Fibroblast of the aortic adventitia (primary cell): ENCODE results near the gene LGR5. TPM values are rescaled to one million over a fixed set of nuclear protein-coding genes. Genes with fewer than 3 reads are reported as not detected.
"Not testable (repeated sequence)": the region's sequence is repeated elsewhere in the genome, so short reads cannot be mapped to it uniquely, and the experiment has no call there.

ENCODE experiments used
- DNase-seq: peaks from one replicate; pipeline ENCODE4 v3.0.0-alpha.2; 2010; ENCODE audit warnings: low read depth
- H3K4me3 ChIP-seq: 2 replicates; pipeline ENCODE4 v1.5.1; 2011; ENCODE audit warnings: low read depth, mild to moderate bottlenecking, control low read depth, low read length, moderate library complexity
- total RNA-seq: library from RNA; depleted of rRNA; stranded (reverse); fragments of >200 nt; gene quantifications from 2 replicates; pipeline ENCODE4 v1.2.3, GENCODE V29; 2012; ENCODE audit warnings: low replicate concordance
- TF ChIP-seq, protein P1 (sequence below): IDR thresholded peaks from 2 replicates; pipeline ENCODE4 v1.5.1; 2011; ENCODE audit warnings: mild to moderate bottlenecking, low read length, control low read depth, inconsistent platforms; ENCODE audit not compliant: insufficient read depth

LGR5 gene
- total RNA-seq, 1 donor = 7.8 TPM

DNA sequence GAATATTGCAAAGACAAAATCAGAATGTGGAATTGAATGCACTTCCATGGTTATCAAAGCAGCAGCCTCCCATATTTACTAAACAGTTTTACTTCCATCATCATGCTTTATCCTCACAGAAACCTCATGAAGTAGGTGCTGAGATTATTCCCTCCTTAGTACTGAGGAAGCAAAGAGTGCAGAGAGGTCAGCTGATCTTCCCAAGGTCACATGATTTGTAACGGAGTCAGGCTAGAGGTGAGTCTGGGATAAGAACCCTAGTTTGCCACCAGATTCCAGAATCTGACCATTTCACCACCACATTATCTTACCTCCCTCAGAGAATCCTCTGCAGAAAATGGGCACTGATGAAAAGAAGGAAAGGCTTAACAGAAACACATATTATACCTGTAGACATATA lies 102.0 kb downstream of the LGR5 start:
- no peak for DNase-seq

DNA sequence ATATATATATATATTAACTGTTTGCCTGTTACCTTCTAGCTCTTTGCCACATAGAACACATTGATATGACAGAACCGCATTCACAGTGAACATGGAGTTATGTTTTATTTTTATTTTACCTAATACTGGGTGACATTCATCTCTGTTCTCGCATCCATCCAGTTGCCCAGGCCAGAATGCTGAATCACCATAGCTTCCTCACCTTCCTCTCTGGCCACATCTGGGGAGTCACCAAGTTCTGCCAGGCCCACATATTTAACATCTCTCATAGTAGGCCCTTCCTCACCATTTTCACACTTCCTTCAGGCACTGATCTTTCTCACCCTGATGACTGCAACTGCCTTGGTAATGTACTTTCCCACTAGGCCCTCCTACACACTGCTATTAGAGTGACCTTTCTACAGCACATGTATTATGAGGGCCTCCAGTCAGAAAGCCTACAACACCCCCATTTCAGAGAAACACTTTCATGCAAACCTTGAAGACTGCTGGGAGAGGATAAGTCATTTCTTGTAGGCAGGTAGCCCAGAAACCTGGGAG lies 106.8 kb downstream of the LGR5 start:
- no peak for DNase-seq
- no peak overlapping the region for H3K4me3 ChIP-seq

More for the DNA sequence above, 102.0 kb downstream of the LGR5 start:
- TF ChIP-seq, protein P1, sequence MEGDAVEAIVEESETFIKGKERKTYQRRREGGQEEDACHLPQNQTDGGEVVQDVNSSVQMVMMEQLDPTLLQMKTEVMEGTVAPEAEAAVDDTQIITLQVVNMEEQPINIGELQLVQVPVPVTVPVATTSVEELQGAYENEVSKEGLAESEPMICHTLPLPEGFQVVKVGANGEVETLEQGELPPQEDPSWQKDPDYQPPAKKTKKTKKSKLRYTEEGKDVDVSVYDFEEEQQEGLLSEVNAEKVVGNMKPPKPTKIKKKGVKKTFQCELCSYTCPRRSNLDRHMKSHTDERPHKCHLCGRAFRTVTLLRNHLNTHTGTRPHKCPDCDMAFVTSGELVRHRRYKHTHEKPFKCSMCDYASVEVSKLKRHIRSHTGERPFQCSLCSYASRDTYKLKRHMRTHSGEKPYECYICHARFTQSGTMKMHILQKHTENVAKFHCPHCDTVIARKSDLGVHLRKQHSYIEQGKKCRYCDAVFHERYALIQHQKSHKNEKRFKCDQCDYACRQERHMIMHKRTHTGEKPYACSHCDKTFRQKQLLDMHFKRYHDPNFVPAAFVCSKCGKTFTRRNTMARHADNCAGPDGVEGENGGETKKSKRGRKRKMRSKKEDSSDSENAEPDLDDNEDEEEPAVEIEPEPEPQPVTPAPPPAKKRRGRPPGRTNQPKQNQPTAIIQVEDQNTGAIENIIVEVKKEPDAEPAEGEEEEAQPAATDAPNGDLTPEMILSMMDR = no peak
- no peak overlapping the region for H3K4me3 ChIP-seq

DNA sequence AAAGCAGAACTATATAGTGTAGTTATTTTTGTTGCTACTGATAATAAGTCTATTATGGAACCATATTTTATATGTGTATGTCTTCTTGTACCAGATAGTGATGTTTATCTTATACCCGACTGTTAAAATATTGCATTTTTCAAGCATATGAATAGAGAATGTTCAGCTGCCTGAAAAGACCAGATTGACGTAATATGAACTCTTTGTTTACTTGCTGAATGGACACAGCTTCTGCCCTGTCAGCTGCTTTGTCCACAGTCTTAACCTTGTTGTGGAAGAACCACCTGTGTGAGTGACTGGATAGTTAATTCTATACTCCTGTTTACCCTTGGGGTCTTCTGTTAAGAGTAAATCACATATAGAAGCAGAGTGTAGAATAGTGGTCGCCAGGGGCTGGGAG lies 109.3 kb downstream of the LGR5 start:
- no peak overlapping the region for H3K4me3 ChIP-seq
- TF ChIP-seq, protein P1 = no peak
- no peak for DNase-seq

More for the DNA sequence above, 106.8 kb downstream of the LGR5 start:
- TF ChIP-seq, protein P1 = no peak

DNA sequence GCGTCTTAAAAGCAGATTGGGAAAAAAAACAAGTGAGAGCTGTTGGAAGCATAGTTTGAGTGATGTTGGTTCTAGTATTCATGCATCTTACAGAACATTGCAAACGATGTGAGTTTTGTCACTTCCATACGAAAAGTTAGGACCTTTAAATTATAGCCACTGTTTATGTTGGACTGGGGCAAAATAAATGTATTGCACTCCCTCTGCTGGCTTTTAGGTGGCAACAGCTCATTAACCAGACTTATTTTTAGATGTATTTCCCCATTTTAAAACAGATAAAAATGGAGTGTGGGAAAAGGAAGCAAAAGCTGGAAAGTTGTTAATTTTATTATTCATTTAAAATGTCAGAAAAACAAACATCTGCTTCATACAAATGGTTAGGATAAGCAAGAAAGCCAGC lies 111.9 kb downstream of the LGR5 start:
- peak; percentile 50 for DNase-seq
- no peak overlapping the region for H3K4me3 ChIP-seq
- TF ChIP-seq, protein P1 = peak; percentile 62

DNA sequence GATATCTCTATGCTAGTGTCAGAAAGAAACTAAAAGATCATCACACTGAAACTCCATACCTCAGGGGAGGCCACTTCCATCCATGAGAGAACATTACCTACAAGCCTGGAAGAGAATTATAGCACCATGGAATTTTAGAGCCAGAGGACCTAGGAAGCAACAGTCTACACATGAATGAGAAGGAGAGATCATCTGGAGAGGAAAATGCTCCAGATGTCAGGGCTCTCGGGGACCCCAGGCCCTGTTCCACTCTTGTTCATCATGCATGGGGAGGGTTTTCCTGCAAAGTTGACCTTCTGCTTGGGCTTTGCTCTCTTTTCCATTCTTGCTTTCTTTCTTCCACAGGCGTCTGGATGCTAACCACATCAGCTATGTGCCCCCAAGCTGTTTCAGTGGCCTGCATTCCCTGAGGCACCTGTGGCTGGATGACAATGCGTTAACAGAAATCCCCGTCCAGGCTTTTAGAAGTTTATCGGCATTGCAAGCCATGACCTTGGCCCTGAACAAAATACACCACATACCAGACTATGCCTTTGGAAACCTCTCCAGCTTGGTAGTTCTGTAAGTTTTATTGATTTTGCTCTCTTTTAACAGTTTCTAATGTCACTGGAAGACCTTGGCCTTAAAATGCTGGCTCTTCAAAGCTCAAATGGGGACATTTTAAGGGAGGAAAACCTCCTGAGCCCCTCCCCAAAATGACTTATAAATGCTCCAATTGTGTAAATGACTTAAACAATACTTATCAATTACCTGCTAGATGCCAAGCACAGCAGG lies 113.3 kb downstream of the LGR5 start:
- H3K4me3 ChIP-seq = no peak overlapping the region
- TF ChIP-seq, protein P1 = no peak
- DNase-seq = no peak

DNA sequence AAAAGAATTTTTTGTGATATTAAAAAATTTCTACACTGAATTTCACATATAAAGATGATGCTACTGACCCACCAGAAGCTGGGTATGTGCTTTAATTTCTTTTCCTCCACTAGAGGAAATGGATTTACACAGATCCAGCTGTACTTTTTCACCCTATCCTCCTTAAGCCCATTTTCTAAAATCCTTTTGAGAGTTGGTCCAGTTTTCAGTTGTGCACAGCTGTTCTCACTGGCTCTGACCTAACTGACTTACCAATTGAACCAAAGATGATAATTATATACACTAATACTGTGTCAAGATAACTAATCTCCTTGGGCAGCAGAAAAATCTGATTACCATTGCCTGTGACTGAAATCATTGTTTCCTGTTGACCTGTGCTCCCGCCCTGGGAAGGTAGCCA lies 115.6 kb downstream of the LGR5 start:
- no peak overlapping the region for H3K4me3 ChIP-seq
- TF ChIP-seq, protein P1 = no peak
- DNase-seq = no peak

DNA sequence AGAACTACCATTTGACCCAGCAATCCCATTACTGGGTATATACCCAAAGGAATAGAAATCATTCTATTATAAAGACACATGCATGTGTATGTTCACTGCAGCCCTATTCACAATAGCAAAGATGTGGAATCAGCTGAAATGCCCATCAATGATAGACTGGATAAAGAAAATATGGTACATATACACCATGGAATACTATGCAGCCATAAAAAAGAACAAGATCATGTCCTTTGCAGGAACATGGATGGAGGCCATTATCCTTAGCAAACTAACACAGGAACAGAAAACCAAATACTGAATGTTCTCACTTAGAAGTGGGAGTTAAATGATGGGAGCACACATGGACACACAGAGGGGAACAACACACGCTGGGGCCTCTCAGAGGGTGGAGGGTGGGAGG lies 116.2 kb downstream of the LGR5 start:
- H3K4me3 ChIP-seq, DNase-seq: not testable (repeated sequence)
